Astrocyte (in vitro differentiated cells and primary cell): ENCODE results near the gene ATXN1.

Experiments
- EZH2 ChIP-seq: IDR thresholded peaks from 2 replicates; pipeline ENCODE4 v1.6.1; 2012; ENCODE audit warnings: mild to moderate bottlenecking, low read length, inconsistent platforms; ENCODE audit not compliant: insufficient read depth
- TF ChIP-seq, protein P1 (sequence below): IDR thresholded peaks from 2 replicates; pipeline ENCODE4 v1.5.1; 2011; ENCODE audit warnings: low read depth, mild to moderate bottlenecking, inconsistent platforms, low read length, moderate library complexity; ENCODE audit not compliant: insufficient read depth

DNA sequence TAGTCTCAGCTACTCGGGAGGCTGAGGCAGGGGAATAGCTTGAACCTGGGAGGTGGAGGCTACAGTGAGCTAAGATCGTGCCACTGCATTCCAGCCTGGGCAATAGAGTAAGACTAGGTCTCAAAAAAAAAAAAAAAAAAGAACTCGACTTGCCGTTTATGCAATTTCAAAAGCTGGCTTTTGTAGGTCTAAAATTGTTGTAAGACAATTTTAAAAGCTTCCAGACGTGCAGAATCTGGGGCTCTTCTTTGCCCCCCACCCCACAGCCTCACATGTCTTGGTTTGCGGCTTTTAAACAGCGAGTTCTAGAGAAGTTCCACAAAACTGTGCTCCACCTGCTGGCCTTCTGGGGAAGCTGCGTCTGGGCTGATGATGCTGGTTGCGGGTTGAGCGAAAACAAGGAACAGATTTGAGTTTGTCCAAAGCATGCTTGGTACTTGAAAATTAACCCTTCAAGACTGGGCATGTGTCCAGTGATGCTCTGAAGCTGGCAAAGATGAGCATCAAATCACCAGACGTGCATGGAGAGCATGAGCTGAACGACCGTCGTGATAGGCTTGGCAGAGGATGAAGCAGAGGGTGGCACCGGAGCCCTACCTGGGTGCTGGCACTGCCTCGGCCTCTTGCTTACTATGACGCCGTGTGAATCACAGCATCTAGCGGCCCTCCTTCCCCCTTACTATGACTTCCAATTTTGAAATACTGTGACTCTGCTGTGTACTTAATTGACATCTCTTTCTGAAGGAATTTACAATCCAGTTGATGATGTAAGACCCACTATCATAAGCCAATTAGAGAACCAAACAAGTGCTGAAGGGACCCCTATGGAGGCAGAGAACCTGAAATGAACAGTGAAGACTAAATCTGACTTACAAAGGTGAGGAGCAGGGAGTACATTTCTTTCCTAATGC is 351.5 kb downstream of the ATXN1 start:
- TF ChIP-seq, protein P1, sequence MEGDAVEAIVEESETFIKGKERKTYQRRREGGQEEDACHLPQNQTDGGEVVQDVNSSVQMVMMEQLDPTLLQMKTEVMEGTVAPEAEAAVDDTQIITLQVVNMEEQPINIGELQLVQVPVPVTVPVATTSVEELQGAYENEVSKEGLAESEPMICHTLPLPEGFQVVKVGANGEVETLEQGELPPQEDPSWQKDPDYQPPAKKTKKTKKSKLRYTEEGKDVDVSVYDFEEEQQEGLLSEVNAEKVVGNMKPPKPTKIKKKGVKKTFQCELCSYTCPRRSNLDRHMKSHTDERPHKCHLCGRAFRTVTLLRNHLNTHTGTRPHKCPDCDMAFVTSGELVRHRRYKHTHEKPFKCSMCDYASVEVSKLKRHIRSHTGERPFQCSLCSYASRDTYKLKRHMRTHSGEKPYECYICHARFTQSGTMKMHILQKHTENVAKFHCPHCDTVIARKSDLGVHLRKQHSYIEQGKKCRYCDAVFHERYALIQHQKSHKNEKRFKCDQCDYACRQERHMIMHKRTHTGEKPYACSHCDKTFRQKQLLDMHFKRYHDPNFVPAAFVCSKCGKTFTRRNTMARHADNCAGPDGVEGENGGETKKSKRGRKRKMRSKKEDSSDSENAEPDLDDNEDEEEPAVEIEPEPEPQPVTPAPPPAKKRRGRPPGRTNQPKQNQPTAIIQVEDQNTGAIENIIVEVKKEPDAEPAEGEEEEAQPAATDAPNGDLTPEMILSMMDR: peak; percentile 83
- no peak for TF ChIP-seq EZH2
